H1 (cell line): ENCODE results near the gene CH25H. TPM values are rescaled to one million over a fixed set of nuclear protein-coding genes. Genes with fewer than 3 reads are reported as not detected.

Experiments
- RAD21 ChIP-seq, 2 experiments: IDR thresholded peaks in 1 of 2; conservative IDR thresholded peaks in 1 of 2; 2 replicates each; pipeline ENCODE4 v1.6.1; 2011; ENCODE audit warnings: low read depth in 2 of 2, low read length in 2 of 2, improper control_type of control experiment in 1 of 2, inconsistent platforms in 1 of 2, mild to moderate bottlenecking in 1 of 2, moderate library complexity in 1 of 2
- polyA plus RNA-seq, 7 experiments: library from polyadenylated mRNA; depleted of rRNA in 3 of 7; stranded (reverse) in 5 of 7; unstranded in 2 of 7; fragments of >200 nt in 5 of 7; fragments of 200-250 nt in 2 of 7; gene quantifications; 1 replicate in 5 of 7; 2 replicates in 1 of 7; 4 replicates in 1 of 7; pipeline versions ENCODE4 v1.2.1 to v1.2.3, GENCODE V29; 2011 to 2013; ENCODE audit warnings: missing spikeins in 2 of 7, mixed read lengths in 2 of 7
- total RNA-seq: library from RNA; stranded (reverse); fragmentation: NEBNext Ultra II Directional; extraction: Animal tissue kit (Norgen Biotek cat#: 25700); gene quantifications from 2 replicates; pipeline ENCODE4 v1.2.1, GENCODE V29; 2021

The CH25H gene
- total and polyA plus RNA-seq, 2 of the 8 experiments (the other 6 are each of a cell fraction or from before 2014, with no cell fraction given): 0.56 to 1.3 TPM

DNA sequence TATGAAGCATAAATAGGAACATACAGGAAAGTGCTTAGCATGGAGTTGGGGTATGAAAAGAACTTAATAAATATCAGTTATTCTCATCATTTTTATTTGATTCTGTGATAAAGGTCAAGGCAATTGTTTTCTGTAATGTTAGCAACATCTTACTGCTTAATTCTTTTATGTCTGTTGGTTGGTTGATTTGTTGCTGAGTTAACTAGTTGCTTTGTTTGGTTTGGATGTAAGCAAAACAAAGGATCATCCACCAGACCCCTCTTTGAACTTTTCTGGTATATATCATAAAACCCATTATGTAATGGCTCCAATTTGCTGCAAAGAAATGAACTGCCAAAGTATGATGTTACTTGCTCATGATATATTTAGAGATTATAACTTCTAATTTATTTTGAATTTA lies 44.5 kb downstream of the CH25H start (continued):
- TF ChIP-seq RAD21 (IDR thresholded peaks at IDR 0.05 in 1 of 2, conservative IDR thresholded peaks at IDR 0.05 in 1 of 2; ENCODE audit: low read depth in 2 of 2, low read length in 2 of 2): no peak
